GM23338 (cell line): ENCODE results near the gene PIGB. TPM values are rescaled to one million over a fixed set of nuclear protein-coding genes. Genes with fewer than 3 reads are reported as not detected.

ENCODE experiments used
- ATAC-seq: fragments of 200-7000 bp; cut with Tn5 transposase; 3 replicates; pipeline ENCODE4 v1.9.1; 2020
- DNase-seq: peaks from one replicate; pipeline ENCODE4 v3.0.0-alpha.2; 2015; ENCODE audit warnings: low spot score
- H2AFZ ChIP-seq: fragments of 200-600 bp; sonication (generic); 2 replicates; pipeline ENCODE4 v1.8.0; 2016; ENCODE audit warnings: antibody characterized with exemption, mild to moderate bottlenecking, moderate library complexity
- H3F3A ChIP-seq: fragments of 200-600 bp; sonication (generic); replicated peaks from 2 replicates; pipeline ENCODE4 v1.8.0; 2017; ENCODE audit warnings: antibody characterized with exemption, mixed run types, low read depth
- H3K27ac ChIP-seq: fragments of 200-600 bp; sonication (generic); 2 replicates; pipeline ENCODE4 v1.6.1; 2016; ENCODE audit warnings: low read depth
- H3K27me3 ChIP-seq: fragments of 200-600 bp; sonication (generic); 2 replicates; pipeline ENCODE4 v1.8.0; 2016; ENCODE audit warnings: mild to moderate bottlenecking, mixed run types, moderate library complexity; ENCODE audit not compliant: insufficient read depth
- H3K36me3 ChIP-seq: fragments of 200-600 bp; sonication (generic); 2 replicates; pipeline ENCODE4 v1.8.0; 2016; ENCODE audit warnings: mild to moderate bottlenecking; ENCODE audit not compliant: insufficient read depth
- H3K4me1 ChIP-seq: fragments of 200-600 bp; sonication (generic); 2 replicates; pipeline ENCODE4 v1.8.0; 2016; ENCODE audit warnings: mild to moderate bottlenecking, moderate library complexity; ENCODE audit not compliant: insufficient read depth
- H3K4me2 ChIP-seq: fragments of 200-600 bp; sonication (generic); 2 replicates; pipeline ENCODE4 v1.7.1; 2017; ENCODE audit warnings: mixed run types
- H3K4me3 ChIP-seq: fragments of 200-600 bp; sonication (generic); 2 replicates; pipeline ENCODE4 v1.6.1; 2016; ENCODE audit warnings: mixed run types
- H3K79me2 ChIP-seq: fragments of 200-600 bp; sonication (generic); replicated peaks from 2 replicates; pipeline ENCODE4 v1.8.0; 2017; ENCODE audit warnings: mild to moderate bottlenecking; ENCODE audit not compliant: insufficient read depth
- H3K9me2 ChIP-seq: fragments of 200-600 bp; sonication (generic); 2 replicates; pipeline ENCODE4 v1.8.0; 2017; ENCODE audit not compliant: insufficient read depth
- H4K20me1 ChIP-seq: fragments of 200-600 bp; sonication (generic); replicated peaks from 2 replicates; pipeline ENCODE4 v1.8.0; 2017; ENCODE audit warnings: mild to moderate bottlenecking; ENCODE audit not compliant: insufficient read depth
- H3K27ac Mint-ChIP-seq: 2 replicates; pipeline ENCODE4 v1.8.0; 2020; ENCODE audit warnings: inconsistent platforms, mild to moderate bottlenecking, moderate library complexity, mixed read lengths
- H3K27me3 Mint-ChIP-seq: 3 replicates; pipeline ENCODE4 v1.8.0; 2022; ENCODE audit warnings: low read depth, mild to moderate bottlenecking, moderate library complexity, mixed read lengths, inconsistent platforms; ENCODE audit not compliant: insufficient read depth, poor library complexity
- H3K36me3 Mint-ChIP-seq: 3 replicates; pipeline ENCODE4 v1.8.0; 2021; ENCODE audit warnings: low read depth, mild to moderate bottlenecking, inconsistent platforms, moderate library complexity, mixed read lengths
- H3K4me1 Mint-ChIP-seq: 3 replicates; pipeline ENCODE4 v1.8.0; 2020; ENCODE audit warnings: mild to moderate bottlenecking, inconsistent platforms, mixed read lengths
- H3K4me3 Mint-ChIP-seq: 3 replicates; pipeline ENCODE4 v1.8.0; 2021; ENCODE audit warnings: moderate library complexity, mild to moderate bottlenecking, inconsistent platforms, mixed read lengths
- H3K9me3 Mint-ChIP-seq: 3 replicates; pipeline ENCODE4 v1.8.0; 2020; ENCODE audit warnings: moderate library complexity, mild to moderate bottlenecking, inconsistent platforms, mixed read lengths
- EZH2 ChIP-seq: fragments of 200-600 bp; sonication (generic); IDR thresholded peaks from one replicate; pipeline ENCODE4 v1.8.0; 2017; ENCODE audit warnings: antibody characterized with exemption, mild to moderate bottlenecking, low read depth; ENCODE audit not compliant: unreplicated experiment
- EZH2phosphoT487 ChIP-seq: fragments of 200-600 bp; sonication (generic); IDR thresholded peaks from one replicate; pipeline ENCODE4 v1.8.1; 2018; ENCODE audit warnings: antibody characterized with exemption; ENCODE audit not compliant: unreplicated experiment
- POLR2AphosphoS5 ChIP-seq: IDR thresholded peaks from 2 replicates; pipeline ENCODE4 v1.6.1; 2016; ENCODE audit warnings: antibody characterized with exemption, low read depth
- STAT1 ChIP-seq: IDR thresholded peaks from one replicate; pipeline ENCODE4 v1.6.1; 2016; ENCODE audit warnings: antibody characterized with exemption; ENCODE audit not compliant: unreplicated experiment
- microRNA counts: library from miRNA; unstranded; fragments of <30 nt; microRNA quantifications from one replicate; lab custom pipeline; 2017
- microRNA-seq: library from miRNA; unstranded; fragments of <30 nt; microRNA quantifications from one replicate; pipeline ENCODE4, GENCODE V29; 2017
- polyA plus RNA-seq: library from polyadenylated mRNA; unstranded; fragments of >200 nt; fragmentation: Nextera tagmentation; extraction: Ambion mirVana; gene quantifications from 2 replicates; pipeline ENCODE4 v1.2.1, GENCODE V29; 2016
- total RNA-seq: library from RNA; depleted of rRNA; stranded (reverse); fragments of >200 nt; shearing (Covaris generic); gene quantifications from 2 replicates; pipeline ENCODE4 v1.2.3, GENCODE V29; 2014; rRNA removed
- TF ChIP-seq, protein P1 (sequence below): fragments of 250-450 bp; sonication (Bioruptor Pico); IDR thresholded peaks from 2 replicates; pipeline ENCODE4 v1.5.0; 2020; ENCODE audit warnings: mild to moderate bottlenecking, moderate library complexity

PIGB gene
- total and polyA plus RNA-seq, 2 experiments from 2014 or later: 6.1 to 9.0 TPM

- Histone ChIP-seq H3K27ac (no peak overlapping the region), H2AFZ (no peak overlapping the region), H4K20me1 (no peaks in the 10 kb centered on the region), H3K27me3 (no peaks in the 10 kb centered on the region), H3K36me3 (no peaks in the 10 kb centered on the region), H3K4me3 (no peak overlapping the region), H3K4me1 (0 out of 2 replicates have a peak, but pooled peaks cover 4% of the 10 kb centered on the region), H3K9me2 (no peaks in the 10 kb centered on the region), H3F3A (no peaks in the 10 kb centered on the region), H3K4me2 (no peak overlapping the region), H3K79me2 (no peaks in the 10 kb centered on the region)
- Mint-ChIP-seq H3K27me3 (no peaks in the 10 kb centered on the region), H3K27ac (peak overlapping the region; percentile 67), H3K4me3 (no peak overlapping the region), H3K36me3 (no peaks in the 10 kb centered on the region), H3K4me1 (peaks cover 4% of the 10 kb centered on the region), H3K9me3 (no peaks in the 10 kb centered on the region)
- no peak for DNase-seq
- TF ChIP-seq EZH2phosphoT487: no peak
- TF ChIP-seq, protein P1, sequence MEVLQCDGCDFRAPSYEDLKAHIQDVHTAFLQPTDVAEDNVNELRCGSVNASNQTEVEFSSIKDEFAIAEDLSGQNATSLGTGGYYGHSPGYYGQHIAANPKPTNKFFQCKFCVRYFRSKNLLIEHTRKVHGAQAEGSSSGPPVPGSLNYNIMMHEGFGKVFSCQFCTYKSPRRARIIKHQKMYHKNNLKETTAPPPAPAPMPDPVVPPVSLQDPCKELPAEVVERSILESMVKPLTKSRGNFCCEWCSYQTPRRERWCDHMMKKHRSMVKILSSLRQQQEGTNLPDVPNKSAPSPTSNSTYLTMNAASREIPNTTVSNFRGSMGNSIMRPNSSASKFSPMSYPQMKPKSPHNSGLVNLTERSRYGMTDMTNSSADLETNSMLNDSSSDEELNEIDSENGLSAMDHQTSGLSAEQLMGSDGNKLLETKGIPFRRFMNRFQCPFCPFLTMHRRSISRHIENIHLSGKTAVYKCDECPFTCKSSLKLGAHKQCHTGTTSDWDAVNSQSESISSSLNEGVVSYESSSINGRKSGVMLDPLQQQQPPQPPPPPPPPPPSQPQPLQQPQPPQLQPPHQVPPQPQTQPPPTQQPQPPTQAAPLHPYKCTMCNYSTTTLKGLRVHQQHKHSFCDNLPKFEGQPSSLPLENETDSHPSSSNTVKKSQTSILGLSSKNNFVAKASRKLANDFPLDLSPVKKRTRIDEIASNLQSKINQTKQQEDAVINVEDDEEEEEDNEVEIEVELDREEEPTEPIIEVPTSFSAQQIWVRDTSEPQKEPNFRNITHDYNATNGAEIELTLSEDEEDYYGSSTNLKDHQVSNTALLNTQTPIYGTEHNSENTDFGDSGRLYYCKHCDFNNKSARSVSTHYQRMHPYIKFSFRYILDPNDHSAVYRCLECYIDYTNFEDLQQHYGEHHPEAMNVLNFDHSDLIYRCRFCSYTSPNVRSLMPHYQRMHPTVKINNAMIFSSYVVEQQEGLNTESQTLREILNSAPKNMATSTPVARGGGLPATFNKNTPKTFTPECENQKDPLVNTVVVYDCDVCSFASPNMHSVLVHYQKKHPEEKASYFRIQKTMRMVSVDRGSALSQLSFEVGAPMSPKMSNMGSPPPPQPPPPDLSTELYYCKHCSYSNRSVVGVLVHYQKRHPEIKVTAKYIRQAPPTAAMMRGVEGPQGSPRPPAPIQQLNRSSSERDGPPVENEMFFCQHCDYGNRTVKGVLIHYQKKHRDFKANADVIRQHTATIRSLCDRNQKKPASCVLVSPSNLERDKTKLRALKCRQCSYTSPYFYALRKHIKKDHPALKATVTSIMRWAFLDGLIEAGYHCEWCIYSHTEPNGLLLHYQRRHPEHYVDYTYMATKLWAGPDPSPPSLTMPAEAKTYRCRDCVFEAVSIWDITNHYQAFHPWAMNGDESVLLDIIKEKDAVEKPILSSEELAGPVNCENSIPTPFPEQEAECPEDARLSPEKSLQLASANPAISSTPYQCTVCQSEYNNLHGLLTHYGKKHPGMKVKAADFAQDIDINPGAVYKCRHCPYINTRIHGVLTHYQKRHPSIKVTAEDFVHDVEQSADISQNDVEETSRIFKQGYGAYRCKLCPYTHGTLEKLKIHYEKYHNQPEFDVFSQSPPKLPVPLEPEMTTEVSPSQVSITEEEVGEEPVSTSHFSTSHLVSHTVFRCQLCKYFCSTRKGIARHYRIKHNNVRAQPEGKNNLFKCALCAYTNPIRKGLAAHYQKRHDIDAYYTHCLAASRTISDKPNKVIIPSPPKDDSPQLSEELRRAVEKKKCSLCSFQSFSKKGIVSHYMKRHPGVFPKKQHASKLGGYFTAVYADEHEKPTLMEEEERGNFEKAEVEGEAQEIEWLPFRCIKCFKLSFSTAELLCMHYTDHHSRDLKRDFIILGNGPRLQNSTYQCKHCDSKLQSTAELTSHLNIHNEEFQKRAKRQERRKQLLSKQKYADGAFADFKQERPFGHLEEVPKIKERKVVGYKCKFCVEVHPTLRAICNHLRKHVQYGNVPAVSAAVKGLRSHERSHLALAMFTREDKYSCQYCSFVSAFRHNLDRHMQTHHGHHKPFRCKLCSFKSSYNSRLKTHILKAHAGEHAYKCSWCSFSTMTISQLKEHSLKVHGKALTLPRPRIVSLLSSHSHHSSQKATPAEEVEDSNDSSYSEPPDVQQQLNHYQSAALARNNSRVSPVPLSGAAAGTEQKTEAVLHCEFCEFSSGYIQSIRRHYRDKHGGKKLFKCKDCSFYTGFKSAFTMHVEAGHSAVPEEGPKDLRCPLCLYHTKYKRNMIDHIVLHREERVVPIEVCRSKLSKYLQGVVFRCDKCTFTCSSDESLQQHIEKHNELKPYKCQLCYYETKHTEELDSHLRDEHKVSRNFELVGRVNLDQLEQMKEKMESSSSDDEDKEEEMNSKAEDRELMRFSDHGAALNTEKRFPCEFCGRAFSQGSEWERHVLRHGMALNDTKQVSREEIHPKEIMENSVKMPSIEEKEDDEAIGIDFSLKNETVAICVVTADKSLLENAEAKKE (CRISPR knock-in tag): no peak
- no peak for TF ChIP-seq EZH2
- no peak for TF ChIP-seq STAT1
- TF ChIP-seq POLR2AphosphoS5: no peak
- ATAC-seq: no peak
Measured at GRCh38 chr15:55403531-55403930, 84.5 kb downstream of the PIGB start.

MicroRNAs encoded within 50 kb of the gene (microRNA counts, 767-probe panel; counts per million panel counts)
- microRNA hsa-miR-628-3p (lab: Ali Mortazavi, UCI) (not detected), microRNA hsa-miR-628-5p (lab: Ali Mortazavi, UCI) (not detected)

Small RNA genes within 50 kb of the gene (microRNA-seq; reads per million reads assigned to microRNA genes)
- gene MIR628: 8.0 reads per million, percentile 29 among the genes with 10 or more reads in this experiment

Other genes with a start within 250 kb of the PIGB start
- gene RSL24D1, start 122.3 kb upstream of the PIGB start, total RNA-seq: 125 and 146 TPM in 2 replicates
- 181 and 201 TPM in 2 replicates for gene RSL24D1, start 122.3 kb upstream of the PIGB start, polyA plus RNA-seq
- 3.0 and 5.8 TPM in 2 replicates for gene RAB27A, start 29.4 kb upstream of the PIGB start, total RNA-seq
- gene RAB27A, start 29.4 kb upstream of the PIGB start, polyA plus RNA-seq: 2.8 and 3.2 TPM in 2 replicates
- 9.1 and 14.1 TPM in 2 replicates for gene PIGBOS1, start 99 bp upstream of the PIGB start, total RNA-seq
- gene PIGBOS1, start 99 bp upstream of the PIGB start, polyA plus RNA-seq: 16.7 and 20.2 TPM in 2 replicates
- 8.6 and 11.1 TPM in 2 replicates for gene CCPG1, start 89.1 kb downstream of the PIGB start, total RNA-seq
- gene CCPG1, start 89.1 kb downstream of the PIGB start, polyA plus RNA-seq: 7.5 and 7.7 TPM in 2 replicates
- 3.8 TPM in 1 of 2 replicates, not detected in the other for gene PIERCE2, start 89.3 kb downstream of the PIGB start, total RNA-seq
- 2.6 and 3.1 TPM in 2 replicates for gene PIERCE2, start 89.3 kb downstream of the PIGB start, polyA plus RNA-seq
- gene DNAAF4, start 189.0 kb downstream of the PIGB start, total RNA-seq: 3.2 and 5.0 TPM in 2 replicates
- gene DNAAF4, start 189.0 kb downstream of the PIGB start, polyA plus RNA-seq: 12.6 and 13.9 TPM in 2 replicates